Loucy (cell line): ENCODE data around the gene MED29.

Experiments
- H2AFZ ChIP-seq: fragments of 200-600 bp; sonication (generic); 2 replicates; pipeline ENCODE4 v1.6.0; 2016; ENCODE audit warnings: antibody characterized with exemption, mild to moderate bottlenecking, low read length, moderate library complexity
- H3F3A ChIP-seq: fragments of 200-600 bp; 2 replicates; pipeline ENCODE4 v1.6.0; 2016; ENCODE audit warnings: antibody characterized with exemption, low read depth, mild to moderate bottlenecking
- H3K27me3 ChIP-seq: fragments of 200-600 bp; sonication (generic); 2 replicates; pipeline ENCODE4 v1.6.1; 2014; ENCODE audit warnings: low read length, mild to moderate bottlenecking; ENCODE audit not compliant: insufficient read depth, poor library complexity, severe bottlenecking
- H3K36me3 ChIP-seq: fragments of 200-600 bp; sonication (generic); 2 replicates; pipeline ENCODE4 v1.6.1; 2016; ENCODE audit warnings: low read length; ENCODE audit not compliant: insufficient read depth
- H3K4me1 ChIP-seq: fragments of 200-600 bp; sonication (generic); 2 replicates; pipeline ENCODE4 v1.5.1; 2014; ENCODE audit warnings: low read length, mild to moderate bottlenecking; ENCODE audit not compliant: insufficient read depth, poor library complexity, severe bottlenecking
- H3K4me2 ChIP-seq: fragments of 200-600 bp; sonication (generic); 2 replicates; pipeline ENCODE4 v1.6.0; 2014; ENCODE audit warnings: antibody characterized with exemption, low read length, low read depth, mild to moderate bottlenecking; ENCODE audit not compliant: poor library complexity, severe bottlenecking
- H3K4me3 ChIP-seq: fragments of 200-600 bp; sonication (generic); 2 replicates; pipeline ENCODE4 v1.5.1; 2014; ENCODE audit warnings: low read length, mild to moderate bottlenecking, mixed read lengths; ENCODE audit not compliant: poor library complexity, severe bottlenecking
- H3K79me2 ChIP-seq: fragments of 200-600 bp; sonication (generic); 2 replicates; pipeline ENCODE4 v1.6.1; 2014; ENCODE audit warnings: low read length; ENCODE audit not compliant: insufficient read depth
- H3K9ac ChIP-seq: fragments of 200-600 bp; sonication (generic); 2 replicates; pipeline ENCODE4 v1.6.0; 2014; ENCODE audit warnings: mild to moderate bottlenecking, low read depth, low read length, moderate library complexity; ENCODE audit not compliant: poor library complexity, severe bottlenecking
- H3K9me2 ChIP-seq: fragments of 200-600 bp; sonication (generic); replicated peaks from 2 replicates; pipeline ENCODE4 v1.6.1; 2016; ENCODE audit warnings: low read depth, low read length, mixed read lengths
- H3K9me3 ChIP-seq: fragments of 200-600 bp; sonication (generic); 2 replicates; pipeline ENCODE4 v1.6.1; 2014; ENCODE audit warnings: mild to moderate bottlenecking, antibody characterized with exemption, low read length, low read depth; ENCODE audit not compliant: insufficient read depth
- H4K20me1 ChIP-seq: fragments of 200-600 bp; sonication (generic); 2 replicates; pipeline ENCODE4 v1.6.0; 2014; ENCODE audit warnings: antibody characterized with exemption, low read length, mild to moderate bottlenecking; ENCODE audit not compliant: insufficient read depth, poor library complexity, severe bottlenecking
- EZH2phosphoT487 ChIP-seq: fragments of 200-600 bp; IDR thresholded peaks from 2 replicates; pipeline ENCODE4 v1.6.1; 2018; ENCODE audit warnings: antibody characterized with exemption, mild to moderate bottlenecking, moderate library complexity, borderline replicate concordance
- TF ChIP-seq, protein P1 (sequence below): fragments of 200-600 bp; sonication (generic); conservative IDR thresholded peaks from 2 replicates; pipeline ENCODE4 v1.5.1; 2014; ENCODE audit warnings: mild to moderate bottlenecking, antibody characterized with exemption, low read length

Gene MED29

DNA sequence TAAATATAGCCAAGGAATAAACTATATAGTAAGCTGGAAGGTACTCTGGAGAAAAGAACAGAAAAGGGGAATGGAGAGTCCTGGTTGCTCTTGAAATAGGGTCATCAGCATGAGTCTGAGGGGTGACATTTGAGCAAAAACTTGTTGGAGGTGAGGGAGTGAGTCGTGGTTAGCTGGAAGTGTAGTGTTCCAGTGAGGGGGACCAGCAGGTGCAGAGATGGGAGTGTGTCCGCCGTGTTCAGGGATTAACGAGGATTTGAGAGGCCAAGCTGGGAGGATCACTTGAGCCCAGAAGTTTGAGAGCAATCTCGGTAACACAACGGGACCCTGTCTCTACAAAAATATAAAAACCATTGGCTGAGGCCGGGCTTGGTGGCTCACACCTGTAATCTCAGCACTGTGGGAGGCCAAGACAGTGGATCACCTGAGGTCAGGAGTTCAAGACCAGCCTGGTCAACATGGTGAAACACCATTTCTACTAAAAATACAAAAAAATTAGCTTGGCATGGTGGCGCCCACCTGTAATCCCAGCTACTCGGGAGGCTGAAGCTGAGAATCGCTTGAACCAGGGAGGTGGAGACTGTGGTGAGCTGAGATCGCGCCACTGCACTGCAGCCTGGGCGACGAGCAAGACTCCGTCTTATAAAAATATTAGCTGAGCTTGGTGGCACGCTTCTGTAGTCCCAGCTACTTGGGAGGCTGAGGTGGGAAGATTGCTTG is 55.3 kb downstream of the MED29 start:
- TF ChIP-seq EZH2phosphoT487 = no peak
- TF ChIP-seq, protein P1, sequence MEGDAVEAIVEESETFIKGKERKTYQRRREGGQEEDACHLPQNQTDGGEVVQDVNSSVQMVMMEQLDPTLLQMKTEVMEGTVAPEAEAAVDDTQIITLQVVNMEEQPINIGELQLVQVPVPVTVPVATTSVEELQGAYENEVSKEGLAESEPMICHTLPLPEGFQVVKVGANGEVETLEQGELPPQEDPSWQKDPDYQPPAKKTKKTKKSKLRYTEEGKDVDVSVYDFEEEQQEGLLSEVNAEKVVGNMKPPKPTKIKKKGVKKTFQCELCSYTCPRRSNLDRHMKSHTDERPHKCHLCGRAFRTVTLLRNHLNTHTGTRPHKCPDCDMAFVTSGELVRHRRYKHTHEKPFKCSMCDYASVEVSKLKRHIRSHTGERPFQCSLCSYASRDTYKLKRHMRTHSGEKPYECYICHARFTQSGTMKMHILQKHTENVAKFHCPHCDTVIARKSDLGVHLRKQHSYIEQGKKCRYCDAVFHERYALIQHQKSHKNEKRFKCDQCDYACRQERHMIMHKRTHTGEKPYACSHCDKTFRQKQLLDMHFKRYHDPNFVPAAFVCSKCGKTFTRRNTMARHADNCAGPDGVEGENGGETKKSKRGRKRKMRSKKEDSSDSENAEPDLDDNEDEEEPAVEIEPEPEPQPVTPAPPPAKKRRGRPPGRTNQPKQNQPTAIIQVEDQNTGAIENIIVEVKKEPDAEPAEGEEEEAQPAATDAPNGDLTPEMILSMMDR = no peak

GRCh38 chr19:39448271-39448670 is 57.1 kb downstream of the MED29 start:
- peaks cover 38% of the 10 kb centered on the region for H3K4me1 ChIP-seq
- TF ChIP-seq, protein P1 = no peak
- TF ChIP-seq EZH2phosphoT487 = no peak

More for the DNA sequence above, 55.3 kb downstream of the MED29 start:
- H3F3A ChIP-seq = no peaks in the 10 kb centered on the region
- H3K9me3 ChIP-seq = no peaks in the 10 kb centered on the region
- no peak overlapping the region for H2AFZ ChIP-seq
- no peaks in the 10 kb centered on the region for H3K36me3 ChIP-seq
- H3K4me2 ChIP-seq = peak overlapping the region; percentile 98
- peak overlapping the region; percentile 83 for H3K4me3 ChIP-seq
- peak overlapping the region; percentile 91 for H3K9ac ChIP-seq
- H4K20me1 ChIP-seq = peaks cover 40% of the 10 kb centered on the region
- no peaks in the 10 kb centered on the region for H3K9me2 ChIP-seq
- H3K27me3 ChIP-seq = no peaks in the 10 kb centered on the region
- H3K4me1 ChIP-seq = peaks cover 38% of the 10 kb centered on the region
- peaks cover 74% of the 10 kb centered on the region for H3K79me2 ChIP-seq

DNA sequence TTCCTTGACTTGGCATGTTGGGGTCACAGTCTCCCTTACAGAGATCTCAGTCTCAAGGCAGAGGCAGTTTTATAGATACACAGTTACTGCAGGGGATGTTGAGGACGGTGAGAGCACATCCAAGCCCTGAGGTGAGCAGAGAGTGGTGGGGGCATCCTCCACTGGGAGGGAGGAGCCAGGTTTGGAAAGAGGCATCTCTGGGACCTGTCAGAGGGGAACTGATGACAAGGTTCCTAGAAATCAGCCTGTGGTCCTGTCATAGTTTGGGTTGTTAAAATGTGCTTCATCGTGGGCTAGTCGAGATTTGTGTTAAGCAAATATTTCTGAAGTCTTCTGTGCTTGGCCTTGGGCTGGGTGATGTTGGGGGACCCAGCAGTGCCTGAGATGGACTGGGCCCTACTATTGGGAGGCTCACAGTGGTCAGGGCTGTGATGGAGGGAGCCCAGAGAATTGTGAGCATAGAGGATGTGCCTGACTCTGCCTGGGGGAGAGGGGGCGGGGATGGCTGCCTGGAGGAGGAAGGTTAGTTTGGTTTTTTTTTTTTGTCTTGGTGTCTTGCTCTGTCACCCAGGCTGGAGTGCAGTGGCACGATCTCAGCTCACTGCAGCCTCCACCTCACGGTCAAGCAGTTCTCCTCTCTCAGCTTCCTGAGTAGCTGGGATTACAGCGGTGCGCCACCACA is 58.1 kb downstream of the MED29 start:
- Histone ChIP-seq H3F3A (no peaks in the 10 kb centered on the region), H3K79me2 (peaks cover 92% of the 10 kb centered on the region), H3K9me2 (no peaks in the 10 kb centered on the region), H2AFZ (no peak overlapping the region), H3K4me1 (peaks cover 38% of the 10 kb centered on the region), H4K20me1 (peaks cover 55% of the 10 kb centered on the region), H3K4me3 (peak overlapping the region; percentile 83), H3K4me2 (peak overlapping the region; percentile 98), H3K9me3 (no peaks in the 10 kb centered on the region), H3K36me3 (peaks cover 16% of the 10 kb centered on the region; the same call in 1 of the 2 replicates), H3K27me3 (no peaks in the 10 kb centered on the region), H3K9ac (peak overlapping the region; percentile 56)
- no peak for TF ChIP-seq EZH2phosphoT487
- TF ChIP-seq, protein P1 = no peak

More at GRCh38 chr19:39448271-39448670, 57.1 kb downstream of the MED29 start:
- Histone ChIP-seq H2AFZ (no peak overlapping the region), H3F3A (no peaks in the 10 kb centered on the region), H3K36me3 (peaks cover 10% of the 10 kb centered on the region; the same call in 1 of the 2 replicates), H3K79me2 (peaks cover 91% of the 10 kb centered on the region), H3K9me3 (no peaks in the 10 kb centered on the region), H4K20me1 (peaks cover 51% of the 10 kb centered on the region), H3K4me3 (peak overlapping the region; percentile 83), H3K27me3 (no peaks in the 10 kb centered on the region), H3K9ac (peak overlapping the region; percentile 56), H3K4me2 (peak overlapping the region; percentile 98), H3K9me2 (no peaks in the 10 kb centered on the region)
